A673 (cell line): ENCODE measurements around the gene AGPAT3. TPM values are rescaled to one million over a fixed set of nuclear protein-coding genes. Genes with fewer than 3 reads are reported as not detected.
A peak's percentile ranks its signal among the peaks of the same experiment; 100 is the strongest.

Source experiments
- BruUV-seq: library from RNA; stranded (reverse); fragments of 400-500 nt; replicated peaks from 2 replicates; lab custom pipeline; 2021; lab: Mats Ljungman, UMichigan
- CTCF ChIA-PET: fragments of 300-600 bp; sonication (Branson Sonifier 250); formaldehyde crosslinking; loops from one replicate; lab custom pipeline; 2022; ENCODE audit warnings: antibody characterized with exemption; lab: Charles Lee
- POLR2A ChIA-PET: fragments of 300-600 bp; sonication (Branson Sonifier 250); formaldehyde crosslinking; loops from one replicate; lab custom pipeline; 2022; ENCODE audit warnings: antibody characterized with exemption; ENCODE audit not compliant: low non-redundant PET; lab: Charles Lee
- DNase-seq: peaks from one replicate; pipeline ENCODE4 v3.0.0-alpha.2; 2015; ENCODE audit warnings: low spot score
- H3K27ac ChIP-seq: fragments of 200-600 bp; sonication (generic); 2 replicates; pipeline ENCODE4 v1.5.1; 2016; ENCODE audit warnings: mixed run types, low read depth, mild to moderate bottlenecking, mixed read lengths, antibody characterized with exemption, low read length; ENCODE audit not compliant: poor library complexity, severe bottlenecking
- H3K27me3 ChIP-seq: fragments of 200-600 bp; sonication (generic); replicated peaks from 2 replicates; pipeline ENCODE4 v1.6.1; 2017; ENCODE audit warnings: mixed run types, low read depth, mild to moderate bottlenecking, mixed read lengths, antibody characterized with exemption, low read length; ENCODE audit not compliant: insufficient read depth, poor library complexity
- H3K36me3 ChIP-seq: fragments of 200-600 bp; sonication (generic); 2 replicates; pipeline ENCODE4 v1.6.1; 2016; ENCODE audit warnings: mixed run types, mild to moderate bottlenecking, mixed read lengths, antibody characterized with exemption, low read length; ENCODE audit not compliant: insufficient read depth, poor library complexity, severe bottlenecking
- H3K4me1 ChIP-seq: fragments of 200-600 bp; sonication (generic); 2 replicates; pipeline ENCODE4 v1.6.1; 2017; ENCODE audit warnings: mixed run types, mild to moderate bottlenecking, mixed read lengths, antibody characterized with exemption, low read length; ENCODE audit not compliant: insufficient read depth, poor library complexity, severe bottlenecking
- H3K4me3 ChIP-seq: fragments of 200-600 bp; sonication (generic); 2 replicates; pipeline ENCODE4 v1.5.1; 2016; ENCODE audit warnings: low read depth, mixed run types, mild to moderate bottlenecking, mixed read lengths, low read length; ENCODE audit not compliant: poor library complexity, severe bottlenecking
- H3K9me3 ChIP-seq: fragments of 200-600 bp; sonication (generic); 2 replicates; pipeline ENCODE4 v1.6.1; 2016; ENCODE audit warnings: mixed run types, low read depth, mild to moderate bottlenecking, mixed read lengths, antibody characterized with exemption, low read length; ENCODE audit not compliant: poor library complexity, severe bottlenecking
- CTCF ChIP-seq: fragments of 300-800, 200-600 bp; sonication (generic); conservative IDR thresholded peaks from 2 replicates; pipeline ENCODE4 v1.5.1; 2017; ENCODE audit warnings: low read depth, mild to moderate bottlenecking, antibody characterized with exemption, low read length, moderate library complexity, mixed read lengths
- EZH2 ChIP-seq: fragments of 200-600 bp; sonication (generic); IDR thresholded peaks from 2 replicates; pipeline ENCODE4 v1.6.1; 2017; ENCODE audit warnings: borderline replicate concordance, low read depth, mild to moderate bottlenecking, mixed read lengths, antibody characterized with exemption, low read length; ENCODE audit not compliant: poor library complexity, severe bottlenecking
- intact Hi-C: fragments of 100-400 bp; cut with micrococcal nuclease; formaldehyde crosslinking; loops from one replicate; pipeline ENCODE4 v1.10.0; 2022; ENCODE audit not compliant: unreplicated experiment
- total RNA-seq: library from RNA; stranded (reverse); gene quantifications from 2 replicates; pipeline ENCODE4 v1.2.3, GENCODE V29; 2021

The AGPAT3 gene
- total RNA-seq, 1 experiment from 2014 or later, result 69.6 TPM

GRCh38 chr21:43912910-43913309, 47.9 kb downstream of the AGPAT3 start:
- H3K4me1 ChIP-seq, result peaks cover 4% of the 10 kb centered on the region
- H3K9me3 ChIP-seq, result peaks cover 3% of the 10 kb centered on the region
- ChIA-PET POLR2A (no interaction called here), CTCF (no interaction called here)
- H3K4me3 ChIP-seq, result no peak overlapping the region
- TF ChIP-seq CTCF (no peak), EZH2 (no peak)
- DNase-seq, result no peak
- no peaks in the 10 kb centered on the region for H3K36me3 ChIP-seq
- intact Hi-C loops, result no loop called here
- BruUV-seq, result no TSS peak
- H3K27ac ChIP-seq, result no peak overlapping the region
- no peaks in the 10 kb centered on the region for H3K27me3 ChIP-seq

- intact Hi-C loops, result no loop called here
- Histone ChIP-seq H3K27me3 (no peaks in the 10 kb centered on the region), H3K36me3 (no peaks in the 10 kb centered on the region), H3K4me3 (no peak overlapping the region), H3K9me3 (peaks cover 3% of the 10 kb centered on the region), H3K4me1 (peaks cover 4% of the 10 kb centered on the region), H3K27ac (no peak overlapping the region)
- CTCF ChIA-PET, result no interaction called here
- no TSS peak for BruUV-seq
- TF ChIP-seq CTCF, result no peak
- TF ChIP-seq EZH2, result no peak
- peak; percentile 54 for DNase-seq
- POLR2A ChIA-PET, result no interaction called here
These were observed 48.9 kb downstream of the AGPAT3 start for GRCh38 chr21:43913928-43914327.

GRCh38 chr21:43916076-43916475, 51.1 kb downstream of the AGPAT3 start:
- Histone ChIP-seq H3K27me3 (no peaks in the 10 kb centered on the region), H3K4me3 (no peak overlapping the region), H3K9me3 (peaks cover 3% of the 10 kb centered on the region), H3K4me1 (peaks cover 6% of the 10 kb centered on the region), H3K27ac (no peak overlapping the region), H3K36me3 (no peaks in the 10 kb centered on the region)
- TF ChIP-seq EZH2 (no peak), CTCF (no peak)
- intact Hi-C loops, result no loop called here
- DNase-seq, result no peak
- no TSS peak for BruUV-seq
- POLR2A ChIA-PET, result no interaction called here
- CTCF ChIA-PET, result no interaction called here
